GM04504 (cell line): ENCODE measurements around the gene CDH4.
"Not testable (repeated sequence)": the region's sequence is repeated elsewhere in the genome, so short reads cannot be mapped to it uniquely, and the experiment has no call there.

Source experiments
- DNase-seq: peaks from one replicate; pipeline ENCODE4 v3.0.0-alpha.2; 2012; ENCODE audit warnings: low read depth

The CDH4 gene

GRCh38 chr20:61848851-61849250, 596.8 kb downstream of the CDH4 start:
- no peak for DNase-seq

GRCh38 chr20:61849376-61849775, 597.3 kb downstream of the CDH4 start:
- DNase-seq = no peak

GRCh38 chr20:61849822-61850221, 597.8 kb downstream of the CDH4 start:
- no peak for DNase-seq

GRCh38 chr20:61850457-61850856, 598.4 kb downstream of the CDH4 start:
- no peak for DNase-seq

GRCh38 chr20:61850926-61851900, 599.2 kb downstream of the CDH4 start:
- DNase-seq = no peak

- DNase-seq = no peak
Measured at GRCh38 chr20:61852268-61853072, 600.4 kb downstream of the CDH4 start.

- DNase-seq = no peak
Measured at GRCh38 chr20:61853073-61854005, 601.3 kb downstream of the CDH4 start.

GRCh38 chr20:61854538-61854937, 602.5 kb downstream of the CDH4 start:
- not testable (repeated sequence) for DNase-seq

GRCh38 chr20:61855286-61855685, 603.2 kb downstream of the CDH4 start:
- DNase-seq = no peak

GRCh38 chr20:61856626-61857413, 604.8 kb downstream of the CDH4 start:
- no peak for DNase-seq

GRCh38 chr20:61857414-61857775, 605.3 kb downstream of the CDH4 start:
- no peak for DNase-seq

GRCh38 chr20:61857884-61858283, 605.8 kb downstream of the CDH4 start:
- DNase-seq = no peak

GRCh38 chr20:61859767-61860166, 607.7 kb downstream of the CDH4 start:
- DNase-seq = no peak

GRCh38 chr20:61860260-61860987, 608.4 kb downstream of the CDH4 start:
- DNase-seq = no peak

GRCh38 chr20:61861054-61861841, 609.2 kb downstream of the CDH4 start:
- no peak for DNase-seq

- no peak for DNase-seq
Measured at GRCh38 chr20:61861858-61862257, 609.8 kb downstream of the CDH4 start.

- DNase-seq = no peak
Measured at GRCh38 chr20:61862881-61863280, 610.8 kb downstream of the CDH4 start.

- DNase-seq = no peak
Measured at GRCh38 chr20:61864481-61864880, 612.4 kb downstream of the CDH4 start.

- DNase-seq = no peak
Measured at GRCh38 chr20:61865353-61865752, 613.3 kb downstream of the CDH4 start.

GRCh38 chr20:61866165-61866564, 614.1 kb downstream of the CDH4 start:
- no peak for DNase-seq
